ENCODE results near the gene GOLM1.

GOLM1 gene

DNA sequence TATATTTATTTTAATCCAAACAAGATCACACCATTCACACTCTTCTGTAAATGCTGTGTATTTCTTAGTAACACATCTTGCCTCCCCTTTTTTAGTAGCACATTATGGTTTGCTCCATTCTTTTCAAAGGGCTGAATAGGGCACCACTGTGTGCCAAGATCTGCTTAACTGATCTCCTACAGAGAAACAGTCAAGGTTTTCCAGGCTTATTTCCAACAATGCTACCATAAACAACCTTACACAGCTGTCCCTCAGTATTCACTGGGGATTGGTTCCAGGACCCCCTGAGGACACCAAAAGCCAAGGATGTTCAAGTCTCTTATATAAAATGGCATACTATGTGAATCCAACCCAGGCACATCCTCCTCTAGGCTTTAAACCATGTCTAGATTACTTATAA, 16.5 kb downstream of the GOLM1 start:
- no peak for TF ChIP-seq EZH2 (optimal IDR thresholded peaks at IDR 0.05; ENCODE audit: low read depth, low read length)
- Histone ChIP-seq H3F3A (ENCODE audit: insufficient read depth, low read length) (no peaks in the 10 kb centered on the region), H3K4me1 (ENCODE audit: low read length) (no peaks in the 10 kb centered on the region), H3K27me3 (replicated peaks; ENCODE audit: insufficient read depth, low read length) (no peaks in the 10 kb centered on the region), H3K4me3 (ENCODE audit: low read length) (no peak overlapping the region), H4K20me1 (ENCODE audit: insufficient read depth, low read length) (no peaks in the 10 kb centered on the region), H3K9me3 (replicated peaks; ENCODE audit: insufficient read depth, low read length) (no peaks in the 10 kb centered on the region), H3K79me2 (ENCODE audit: low read length) (no peaks in the 10 kb centered on the region), H3K9ac (ENCODE audit: low read length) (no peak overlapping the region), H2AFZ (ENCODE audit: low read length) (no peak overlapping the region), H3K27ac (ENCODE audit: low read length) (no peak overlapping the region), H3K36me3 (replicated peaks; ENCODE audit: insufficient read depth, low read length) (no peaks in the 10 kb centered on the region), H3K9me2 (replicated peaks; ENCODE audit: insufficient read depth, low read length) (no peaks in the 10 kb centered on the region), H3K4me2 (ENCODE audit: low read depth, low read length) (no peak overlapping the region)
- no peak for DNase-seq

DNA sequence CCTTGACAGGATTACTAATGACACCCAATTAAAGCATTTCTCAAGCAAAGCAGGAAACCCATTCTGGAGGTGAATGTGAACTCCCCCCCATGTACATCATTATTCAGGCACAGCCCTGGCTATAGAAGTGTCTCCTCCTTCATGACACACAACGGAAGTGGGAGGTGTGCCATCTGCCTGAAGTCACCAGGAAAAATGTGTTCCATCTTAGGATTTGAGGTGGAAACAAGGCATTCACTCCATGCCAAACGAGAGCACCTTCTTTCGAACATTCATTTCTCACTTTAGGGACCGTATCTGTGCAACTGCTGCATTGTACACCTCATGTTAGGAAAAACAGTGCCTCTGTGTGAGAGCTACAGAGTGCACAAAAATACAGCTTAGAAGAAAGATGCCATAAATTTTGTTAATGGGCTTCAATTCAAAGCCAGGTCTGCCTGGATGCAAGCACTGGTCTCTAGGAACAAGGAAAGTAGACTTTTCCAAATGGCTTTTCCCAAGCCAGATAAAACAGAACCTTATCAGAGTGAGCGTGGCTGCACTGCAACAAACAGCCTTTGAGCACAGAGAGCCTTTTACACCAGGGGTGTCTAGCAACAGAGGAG, 19.4 kb downstream of the GOLM1 start:
- Histone ChIP-seq H3K27ac (ENCODE audit: low read length) (no peak overlapping the region), H3K4me2 (ENCODE audit: low read depth, low read length) (no peak overlapping the region), H4K20me1 (ENCODE audit: insufficient read depth, low read length) (no peaks in the 10 kb centered on the region), H3K36me3 (replicated peaks; ENCODE audit: insufficient read depth, low read length) (no peaks in the 10 kb centered on the region), H3K9me2 (replicated peaks; ENCODE audit: insufficient read depth, low read length) (no peaks in the 10 kb centered on the region), H3K4me1 (ENCODE audit: low read length) (no peaks in the 10 kb centered on the region), H3K27me3 (replicated peaks; ENCODE audit: insufficient read depth, low read length) (no peaks in the 10 kb centered on the region), H3K9ac (ENCODE audit: low read length) (no peak overlapping the region), H2AFZ (ENCODE audit: low read length) (no peak overlapping the region), H3K4me3 (ENCODE audit: low read length) (no peak overlapping the region), H3K9me3 (replicated peaks; ENCODE audit: insufficient read depth, low read length) (no peaks in the 10 kb centered on the region), H3F3A (ENCODE audit: insufficient read depth, low read length) (no peaks in the 10 kb centered on the region), H3K79me2 (ENCODE audit: low read length) (no peaks in the 10 kb centered on the region)
- TF ChIP-seq EZH2 (optimal IDR thresholded peaks at IDR 0.05; ENCODE audit: low read depth, low read length) (no peak), EZH2phosphoT487 (IDR thresholded peaks at IDR 0.05; ENCODE audit: low read length) (no peak)
- no peak for DNase-seq

DNA sequence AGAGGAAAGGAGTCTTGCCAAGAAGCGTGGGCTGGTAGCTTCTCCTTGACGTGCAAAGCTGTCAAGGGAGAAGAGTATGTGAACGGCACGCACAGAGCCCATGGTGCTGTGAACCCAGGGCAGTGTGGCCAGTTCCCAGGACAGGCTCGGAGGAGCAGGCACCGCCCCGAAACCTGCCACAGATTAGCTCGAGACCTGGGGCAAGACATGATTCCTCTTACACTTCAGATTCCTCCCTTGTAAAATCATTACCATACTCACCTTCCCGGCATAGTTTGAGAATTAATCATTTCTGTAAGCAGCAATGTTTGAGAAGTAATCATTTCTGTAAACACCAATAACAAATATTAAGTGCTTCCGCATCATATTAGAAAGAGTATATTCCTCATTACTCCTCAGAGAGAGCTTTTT, 19.9 kb downstream of the GOLM1 start:
- Histone ChIP-seq H2AFZ (ENCODE audit: low read length) (no peak overlapping the region), H3K27me3 (replicated peaks; ENCODE audit: insufficient read depth, low read length) (no peaks in the 10 kb centered on the region), H3K4me3 (ENCODE audit: low read length) (no peak overlapping the region), H3K27ac (ENCODE audit: low read length) (no peak overlapping the region), H3K36me3 (replicated peaks; ENCODE audit: insufficient read depth, low read length) (no peaks in the 10 kb centered on the region), H3F3A (ENCODE audit: insufficient read depth, low read length) (no peaks in the 10 kb centered on the region), H3K4me2 (ENCODE audit: low read depth, low read length) (no peak overlapping the region), H4K20me1 (ENCODE audit: insufficient read depth, low read length) (no peaks in the 10 kb centered on the region), H3K4me1 (ENCODE audit: low read length) (no peaks in the 10 kb centered on the region), H3K9me2 (replicated peaks; ENCODE audit: insufficient read depth, low read length) (no peaks in the 10 kb centered on the region), H3K79me2 (ENCODE audit: low read length) (no peaks in the 10 kb centered on the region), H3K9ac (ENCODE audit: low read length) (no peak overlapping the region), H3K9me3 (replicated peaks; ENCODE audit: insufficient read depth, low read length) (no peaks in the 10 kb centered on the region)
- no peak for TF ChIP-seq EZH2 (optimal IDR thresholded peaks at IDR 0.05; ENCODE audit: low read depth, low read length)
- TF ChIP-seq, protein P1, sequence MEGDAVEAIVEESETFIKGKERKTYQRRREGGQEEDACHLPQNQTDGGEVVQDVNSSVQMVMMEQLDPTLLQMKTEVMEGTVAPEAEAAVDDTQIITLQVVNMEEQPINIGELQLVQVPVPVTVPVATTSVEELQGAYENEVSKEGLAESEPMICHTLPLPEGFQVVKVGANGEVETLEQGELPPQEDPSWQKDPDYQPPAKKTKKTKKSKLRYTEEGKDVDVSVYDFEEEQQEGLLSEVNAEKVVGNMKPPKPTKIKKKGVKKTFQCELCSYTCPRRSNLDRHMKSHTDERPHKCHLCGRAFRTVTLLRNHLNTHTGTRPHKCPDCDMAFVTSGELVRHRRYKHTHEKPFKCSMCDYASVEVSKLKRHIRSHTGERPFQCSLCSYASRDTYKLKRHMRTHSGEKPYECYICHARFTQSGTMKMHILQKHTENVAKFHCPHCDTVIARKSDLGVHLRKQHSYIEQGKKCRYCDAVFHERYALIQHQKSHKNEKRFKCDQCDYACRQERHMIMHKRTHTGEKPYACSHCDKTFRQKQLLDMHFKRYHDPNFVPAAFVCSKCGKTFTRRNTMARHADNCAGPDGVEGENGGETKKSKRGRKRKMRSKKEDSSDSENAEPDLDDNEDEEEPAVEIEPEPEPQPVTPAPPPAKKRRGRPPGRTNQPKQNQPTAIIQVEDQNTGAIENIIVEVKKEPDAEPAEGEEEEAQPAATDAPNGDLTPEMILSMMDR (IDR thresholded peaks at IDR 0.05; ENCODE audit: low read length): no peak
- TF ChIP-seq EZH2phosphoT487 (IDR thresholded peaks at IDR 0.05; ENCODE audit: low read length): no peak
- DNase-seq: no peak

DNA sequence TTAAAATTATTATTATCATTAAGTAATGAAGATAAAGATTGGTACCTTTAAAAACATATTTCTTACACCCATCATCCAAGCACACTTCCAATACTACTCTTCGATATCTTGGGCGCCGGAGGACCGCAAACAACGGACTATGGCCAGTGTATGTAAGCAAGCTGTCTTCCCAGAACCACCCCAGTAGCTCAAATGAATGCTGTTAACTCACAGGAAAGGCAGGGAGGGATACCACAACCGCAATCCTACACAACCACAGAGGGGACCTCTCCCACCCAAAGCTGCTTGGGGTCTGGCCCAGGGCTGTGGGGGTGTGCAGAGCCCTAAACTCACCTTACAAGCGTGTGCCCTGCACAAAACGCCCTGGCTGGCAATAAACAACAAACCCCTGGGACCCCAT, 20.6 kb downstream of the GOLM1 start:
- Histone ChIP-seq H3K4me2 (ENCODE audit: low read depth, low read length) (no peak overlapping the region), H3K4me1 (ENCODE audit: low read length) (no peaks in the 10 kb centered on the region), H3K4me3 (ENCODE audit: low read length) (no peak overlapping the region), H3K27me3 (replicated peaks; ENCODE audit: insufficient read depth, low read length) (no peaks in the 10 kb centered on the region), H3K79me2 (ENCODE audit: low read length) (no peaks in the 10 kb centered on the region), H3K9me3 (replicated peaks; ENCODE audit: insufficient read depth, low read length) (no peaks in the 10 kb centered on the region), H4K20me1 (ENCODE audit: insufficient read depth, low read length) (no peaks in the 10 kb centered on the region), H2AFZ (ENCODE audit: low read length) (no peak overlapping the region), H3F3A (ENCODE audit: insufficient read depth, low read length) (no peaks in the 10 kb centered on the region), H3K9ac (ENCODE audit: low read length) (no peak overlapping the region), H3K9me2 (replicated peaks; ENCODE audit: insufficient read depth, low read length) (no peaks in the 10 kb centered on the region), H3K36me3 (replicated peaks; ENCODE audit: insufficient read depth, low read length) (no peaks in the 10 kb centered on the region), H3K27ac (ENCODE audit: low read length) (no peak overlapping the region)
- DNase-seq: no peak
- TF ChIP-seq, protein P1 (IDR thresholded peaks at IDR 0.05; ENCODE audit: low read length): no peak
- no peak for TF ChIP-seq EZH2 (optimal IDR thresholded peaks at IDR 0.05; ENCODE audit: low read depth, low read length)
- no peak for TF ChIP-seq EZH2phosphoT487 (IDR thresholded peaks at IDR 0.05; ENCODE audit: low read length)

All from MM.1S (cell line).